ENCODE data around the gene NSUN7.
"Not testable (repeated sequence)": the region's sequence is repeated elsewhere in the genome, so short reads cannot be mapped to it uniquely, and the experiment has no call there.

NSUN7 gene

DNA sequence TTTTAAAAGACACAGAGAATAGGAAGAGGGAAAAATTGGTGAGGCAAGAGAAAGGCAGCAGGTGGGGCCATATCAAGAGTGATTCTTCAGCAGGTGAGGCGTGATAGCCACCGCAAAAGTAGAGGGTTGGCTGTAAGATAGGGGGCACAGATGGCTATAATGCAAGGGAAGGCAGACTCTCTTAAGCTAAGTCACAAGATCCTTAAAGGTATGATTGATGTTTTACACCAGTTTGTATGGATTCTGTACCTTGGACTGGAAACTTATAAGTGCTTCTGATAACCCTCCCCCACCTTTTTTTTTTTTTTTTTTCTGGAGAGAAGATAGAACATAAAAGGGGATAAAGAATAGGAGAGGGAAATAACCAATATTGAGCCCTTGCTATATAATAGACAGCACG, 40.0 kb downstream of the NSUN7 start:
- H3K36me3 ChIP-seq (ENCODE audit: control insufficient read depth, insufficient read depth, low read length): no peaks in the 10 kb centered on the region

DNA sequence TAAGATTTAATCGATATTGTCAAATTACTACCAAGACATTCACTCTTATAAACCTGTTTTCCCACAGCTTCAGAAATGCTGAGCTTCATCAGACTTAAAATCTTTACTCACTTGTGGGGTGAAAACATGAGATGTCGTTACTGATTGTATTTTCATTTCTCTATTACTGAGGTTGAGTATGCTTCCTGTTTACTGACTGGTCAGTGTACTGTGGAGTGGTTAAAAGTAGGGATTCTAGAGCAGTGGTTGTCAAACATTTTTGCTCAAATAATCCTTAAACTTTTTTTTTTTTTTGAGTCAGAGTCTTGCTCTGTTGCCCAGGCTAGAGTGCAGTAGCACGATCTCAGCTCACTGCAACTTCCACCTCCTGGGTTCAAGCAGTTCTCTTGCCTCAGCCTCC, 50.3 kb downstream of the NSUN7 start:
- Histone ChIP-seq H3K4me1 (ENCODE audit: control insufficient read depth, insufficient read depth, low read length) (no peaks in the 10 kb centered on the region), H3K4me3 (ENCODE audit: low read length) (no peak overlapping the region), H3K9me3 (ENCODE audit: control insufficient read depth, low read length) (no peaks in the 10 kb centered on the region), H3K27me3 (ENCODE audit: control insufficient read depth, insufficient read depth, low read length) (no peaks in the 10 kb centered on the region), H3K9ac (ENCODE audit: low read length) (no peak overlapping the region), H3K36me3 (ENCODE audit: control insufficient read depth, insufficient read depth, low read length) (no peaks in the 10 kb centered on the region)

More for the DNA sequence above, 40.0 kb downstream of the NSUN7 start:
- H3K27me3 ChIP-seq (ENCODE audit: control insufficient read depth, insufficient read depth, low read length): no peaks in the 10 kb centered on the region
- no peaks in the 10 kb centered on the region for H3K9me3 ChIP-seq (ENCODE audit: control insufficient read depth, low read length)
- H3K4me3 ChIP-seq (ENCODE audit: low read length): no peak overlapping the region
- H3K9ac ChIP-seq (ENCODE audit: low read length): no peak overlapping the region
- no peaks in the 10 kb centered on the region for H3K4me1 ChIP-seq (ENCODE audit: control insufficient read depth, insufficient read depth, low read length)

DNA sequence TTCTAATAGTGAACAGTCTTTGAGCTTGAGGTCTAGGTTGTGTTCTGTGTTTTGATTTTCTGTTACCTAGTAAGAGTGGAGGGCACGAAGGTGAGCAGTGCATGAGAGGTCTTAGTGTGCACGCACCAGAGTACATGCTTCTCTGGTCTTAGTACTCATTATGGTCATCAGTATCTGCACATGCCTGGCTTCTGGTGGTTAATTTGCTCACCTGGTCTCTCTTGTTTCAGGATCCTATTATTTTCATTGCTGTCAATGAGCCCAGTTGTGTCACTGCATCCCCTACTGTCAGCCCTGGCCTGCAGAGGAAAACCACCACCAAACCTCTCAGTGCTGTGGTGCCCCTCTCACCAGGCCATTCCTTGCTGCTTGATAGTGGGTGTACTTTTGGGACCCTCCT, 54.8 kb downstream of the NSUN7 start:
- no peak overlapping the region for H3K9ac ChIP-seq (ENCODE audit: low read length)
- no peaks in the 10 kb centered on the region for H3K27me3 ChIP-seq (ENCODE audit: control insufficient read depth, insufficient read depth, low read length)
- H3K4me1 ChIP-seq (ENCODE audit: control insufficient read depth, insufficient read depth, low read length): no peaks in the 10 kb centered on the region
- no peak overlapping the region for H3K4me3 ChIP-seq (ENCODE audit: low read length)
- no peaks in the 10 kb centered on the region for H3K9me3 ChIP-seq (ENCODE audit: control insufficient read depth, low read length)
- H3K36me3 ChIP-seq (ENCODE audit: control insufficient read depth, insufficient read depth, low read length): no peaks in the 10 kb centered on the region

DNA sequence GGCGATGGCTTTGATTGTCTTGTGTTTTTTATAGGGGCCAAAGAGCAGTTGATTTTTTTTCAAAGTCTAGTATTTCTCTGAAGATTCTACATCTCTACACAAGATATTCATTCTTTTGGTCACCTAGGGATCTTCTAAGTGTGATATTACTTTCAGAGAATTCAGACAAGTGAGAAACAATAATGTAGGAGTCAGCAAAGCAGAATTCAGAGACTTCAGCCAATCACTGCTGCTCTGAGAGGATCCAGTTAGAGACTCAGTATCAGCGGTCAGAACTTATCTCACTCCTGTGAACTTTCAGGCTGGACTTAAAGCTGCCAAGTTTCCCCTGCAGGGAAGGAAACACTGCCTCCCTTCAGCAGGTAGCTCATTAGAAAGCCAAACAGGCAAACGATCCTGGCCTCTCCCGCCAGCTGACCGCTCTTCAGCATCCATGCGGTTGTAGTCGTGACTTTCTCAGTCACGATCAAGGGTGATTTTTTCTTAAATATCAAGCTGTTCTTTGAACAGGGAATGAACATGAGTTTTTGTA, 59.2 kb downstream of the NSUN7 start:
- Histone ChIP-seq H3K36me3 (ENCODE audit: control insufficient read depth, insufficient read depth, low read length) (no peaks in the 10 kb centered on the region), H3K9me3 (ENCODE audit: control insufficient read depth, low read length) (no peaks in the 10 kb centered on the region), H3K4me1 (ENCODE audit: control insufficient read depth, insufficient read depth, low read length) (no peaks in the 10 kb centered on the region), H3K27me3 (ENCODE audit: control insufficient read depth, insufficient read depth, low read length) (no peaks in the 10 kb centered on the region), H3K9ac (ENCODE audit: low read length) (no peak overlapping the region), H3K4me3 (ENCODE audit: low read length) (no peak overlapping the region)

DNA sequence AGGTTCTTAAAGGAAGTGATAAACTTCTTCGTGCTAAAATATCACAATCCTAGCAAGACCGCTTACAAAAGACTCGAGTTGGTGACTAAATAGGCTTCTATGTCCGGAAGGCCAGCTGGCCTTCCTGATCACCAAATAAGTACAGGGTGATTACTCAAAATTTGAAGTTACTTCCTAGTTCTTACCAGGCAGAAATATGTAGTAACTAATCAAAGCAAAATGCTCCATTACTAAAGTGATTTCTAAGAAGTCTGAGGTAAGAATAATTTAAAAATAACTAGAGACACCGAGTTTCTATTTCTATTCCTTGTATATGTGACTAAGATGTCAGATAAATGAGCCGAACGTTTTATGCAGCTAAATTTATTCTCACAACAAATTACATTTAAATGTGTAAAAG, 62.2 kb downstream of the NSUN7 start:
- no peak overlapping the region for H3K9ac ChIP-seq (ENCODE audit: low read length)
- no peaks in the 10 kb centered on the region for H3K27me3 ChIP-seq (ENCODE audit: control insufficient read depth, insufficient read depth, low read length)
- H3K4me1 ChIP-seq (ENCODE audit: control insufficient read depth, insufficient read depth, low read length): no peaks in the 10 kb centered on the region
- H3K36me3 ChIP-seq (ENCODE audit: control insufficient read depth, insufficient read depth, low read length): peaks cover 4% of the 10 kb centered on the region
- no peaks in the 10 kb centered on the region for H3K9me3 ChIP-seq (ENCODE audit: control insufficient read depth, low read length)
- no peak overlapping the region for H3K4me3 ChIP-seq (ENCODE audit: low read length)

DNA sequence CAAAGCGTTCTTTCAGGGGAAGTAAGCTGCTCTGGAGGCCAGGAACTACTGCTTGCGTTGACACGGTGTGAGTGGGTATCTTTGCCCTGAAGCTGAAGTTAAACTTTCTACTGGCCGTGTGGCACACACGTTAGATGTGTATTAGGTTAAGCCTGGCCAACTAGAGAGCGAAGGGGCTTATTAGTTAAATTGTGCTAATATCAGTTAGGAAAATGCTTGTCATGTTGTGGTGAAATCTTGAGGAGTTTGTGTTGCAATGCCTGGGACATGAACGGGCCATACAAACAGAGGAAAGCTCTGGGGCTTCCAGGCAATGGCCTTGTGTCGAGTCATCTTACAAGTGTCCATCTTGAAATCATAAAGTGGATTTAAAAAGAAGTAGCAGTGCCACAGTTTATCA, 62.6 kb downstream of the NSUN7 start:
- Histone ChIP-seq H3K4me1 (ENCODE audit: control insufficient read depth, insufficient read depth, low read length) (no peaks in the 10 kb centered on the region), H3K9ac (ENCODE audit: low read length) (no peak overlapping the region), H3K36me3 (ENCODE audit: control insufficient read depth, insufficient read depth, low read length) (peaks cover 4% of the 10 kb centered on the region), H3K27me3 (ENCODE audit: control insufficient read depth, insufficient read depth, low read length) (no peaks in the 10 kb centered on the region), H3K4me3 (ENCODE audit: low read length) (no peak overlapping the region), H3K9me3 (ENCODE audit: control insufficient read depth, low read length) (no peaks in the 10 kb centered on the region)

DNA sequence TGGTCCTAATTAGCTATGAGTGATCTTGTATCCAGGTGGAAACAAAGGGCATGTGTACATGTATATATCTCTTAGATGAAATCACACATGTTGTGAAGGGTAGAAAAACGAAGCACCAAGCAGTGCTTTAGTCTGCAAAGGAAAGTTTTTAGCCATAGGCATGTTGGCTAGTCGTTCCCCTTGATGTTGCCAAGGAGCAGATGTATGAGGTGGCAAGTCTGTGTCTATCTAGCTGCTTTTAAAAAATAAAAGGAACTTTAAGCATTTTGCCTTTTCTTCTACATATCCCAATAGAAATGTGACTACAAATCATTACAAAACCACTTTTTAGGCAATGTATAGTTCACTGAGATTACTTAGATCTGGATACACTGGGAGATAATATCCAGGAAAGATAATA, 63.1 kb downstream of the NSUN7 start:
- Histone ChIP-seq H3K4me3 (ENCODE audit: low read length) (no peak overlapping the region), H3K4me1 (ENCODE audit: control insufficient read depth, insufficient read depth, low read length) (no peaks in the 10 kb centered on the region), H3K27me3 (ENCODE audit: control insufficient read depth, insufficient read depth, low read length) (no peaks in the 10 kb centered on the region), H3K9me3 (ENCODE audit: control insufficient read depth, low read length) (no peaks in the 10 kb centered on the region), H3K36me3 (ENCODE audit: control insufficient read depth, insufficient read depth, low read length) (peaks cover 4% of the 10 kb centered on the region), H3K9ac (ENCODE audit: low read length) (no peak overlapping the region)

DNA sequence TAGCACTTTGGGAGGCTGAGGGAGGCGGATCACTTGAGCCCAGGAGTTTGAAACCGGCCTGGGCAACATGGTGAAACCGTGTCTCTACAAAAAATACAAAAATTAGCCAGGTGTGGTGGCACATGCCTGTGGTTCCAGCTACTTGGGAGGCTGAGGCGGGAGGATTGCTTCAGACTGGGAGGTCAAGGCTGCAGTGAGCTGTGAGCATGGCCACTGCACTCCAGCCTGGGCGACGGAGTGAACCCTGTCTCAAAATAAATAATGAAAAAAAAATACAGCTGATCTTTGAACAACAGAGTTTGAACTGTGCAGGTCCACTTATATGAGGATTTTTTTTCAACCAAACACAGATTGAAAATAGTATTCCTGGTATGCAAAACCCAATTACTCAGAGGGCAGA, 67.4 kb downstream of the NSUN7 start:
- not testable (repeated sequence) for H3K9me3 ChIP-seq (ENCODE audit: control insufficient read depth, low read length); H3K27me3 ChIP-seq (ENCODE audit: control insufficient read depth, insufficient read depth, low read length); H3K4me1 ChIP-seq (ENCODE audit: control insufficient read depth, insufficient read depth, low read length); H3K4me3 ChIP-seq (ENCODE audit: low read length); H3K9ac ChIP-seq (ENCODE audit: low read length); H3K36me3 ChIP-seq (ENCODE audit: control insufficient read depth, insufficient read depth, low read length)

DNA sequence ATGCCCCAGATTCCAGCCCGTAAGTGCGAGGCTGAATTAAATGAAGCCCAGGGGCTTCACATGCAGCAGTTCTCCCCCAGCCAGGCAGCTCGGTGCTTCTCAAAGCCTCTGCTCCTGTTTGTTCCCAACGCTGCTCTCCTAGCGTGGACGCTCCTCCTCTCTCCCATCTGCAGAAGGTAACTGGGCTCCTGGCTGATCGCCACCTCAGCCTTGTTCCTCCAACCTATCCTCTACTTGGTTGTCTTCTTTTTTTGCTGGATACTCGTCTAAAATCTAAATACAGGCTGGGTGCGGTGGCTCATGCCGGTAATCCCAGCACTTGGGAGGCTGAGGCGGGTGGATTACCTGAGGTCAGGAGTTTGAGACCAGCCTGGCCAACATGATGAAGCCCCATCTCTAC, 70.3 kb downstream of the NSUN7 start:
- Histone ChIP-seq H3K4me1 (ENCODE audit: control insufficient read depth, insufficient read depth, low read length) (no peaks in the 10 kb centered on the region), H3K9ac (ENCODE audit: low read length) (no peak overlapping the region), H3K4me3 (ENCODE audit: low read length) (no peak overlapping the region), H3K9me3 (ENCODE audit: control insufficient read depth, low read length) (no peaks in the 10 kb centered on the region), H3K27me3 (ENCODE audit: control insufficient read depth, insufficient read depth, low read length) (no peaks in the 10 kb centered on the region), H3K36me3 (ENCODE audit: control insufficient read depth, insufficient read depth, low read length) (peaks cover 4% of the 10 kb centered on the region)

DNA sequence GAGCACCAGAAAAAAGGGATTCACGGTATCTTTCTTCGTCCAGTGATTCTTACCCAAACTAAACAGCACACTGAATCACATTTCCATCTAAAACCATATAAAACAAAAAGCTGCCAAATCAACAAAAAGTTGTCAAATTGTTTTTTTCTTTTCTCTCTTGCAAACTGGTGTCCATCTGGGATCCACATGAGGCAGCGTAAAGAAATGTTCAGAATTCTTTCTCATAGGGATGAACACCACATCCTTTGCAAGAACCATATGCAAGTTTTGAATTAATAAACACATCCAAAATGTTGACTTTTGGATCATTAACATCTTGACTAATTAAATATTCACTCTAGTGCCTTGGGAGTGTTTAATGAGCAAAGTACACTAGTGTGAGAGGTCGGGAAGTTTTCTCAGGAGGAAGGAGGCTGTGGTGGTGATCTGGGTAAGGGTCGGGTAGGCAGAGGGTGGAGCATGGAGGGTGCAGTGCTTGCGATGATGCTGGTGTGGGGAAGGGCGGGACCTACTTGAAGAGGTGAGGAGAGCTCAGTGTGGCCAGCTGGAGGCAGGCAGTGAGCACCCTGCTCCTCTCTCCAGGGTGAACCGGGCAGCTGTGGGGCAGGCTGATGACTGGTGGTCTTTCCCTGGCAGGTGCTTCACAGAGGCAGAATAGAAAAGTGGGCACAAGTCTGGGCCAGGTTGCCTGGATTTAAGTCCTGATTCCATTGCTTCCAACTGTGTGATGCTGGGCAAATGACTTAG, 72.8 kb downstream of the NSUN7 start:
- Histone ChIP-seq H3K27me3 (ENCODE audit: control insufficient read depth, insufficient read depth, low read length) (no peaks in the 10 kb centered on the region), H3K4me3 (ENCODE audit: low read length) (no peak overlapping the region), H3K9ac (ENCODE audit: low read length) (no peak overlapping the region), H3K4me1 (ENCODE audit: control insufficient read depth, insufficient read depth, low read length) (no peaks in the 10 kb centered on the region), H3K9me3 (ENCODE audit: control insufficient read depth, low read length) (no peaks in the 10 kb centered on the region), H3K36me3 (ENCODE audit: control insufficient read depth, insufficient read depth, low read length) (no peaks in the 10 kb centered on the region)

DNA sequence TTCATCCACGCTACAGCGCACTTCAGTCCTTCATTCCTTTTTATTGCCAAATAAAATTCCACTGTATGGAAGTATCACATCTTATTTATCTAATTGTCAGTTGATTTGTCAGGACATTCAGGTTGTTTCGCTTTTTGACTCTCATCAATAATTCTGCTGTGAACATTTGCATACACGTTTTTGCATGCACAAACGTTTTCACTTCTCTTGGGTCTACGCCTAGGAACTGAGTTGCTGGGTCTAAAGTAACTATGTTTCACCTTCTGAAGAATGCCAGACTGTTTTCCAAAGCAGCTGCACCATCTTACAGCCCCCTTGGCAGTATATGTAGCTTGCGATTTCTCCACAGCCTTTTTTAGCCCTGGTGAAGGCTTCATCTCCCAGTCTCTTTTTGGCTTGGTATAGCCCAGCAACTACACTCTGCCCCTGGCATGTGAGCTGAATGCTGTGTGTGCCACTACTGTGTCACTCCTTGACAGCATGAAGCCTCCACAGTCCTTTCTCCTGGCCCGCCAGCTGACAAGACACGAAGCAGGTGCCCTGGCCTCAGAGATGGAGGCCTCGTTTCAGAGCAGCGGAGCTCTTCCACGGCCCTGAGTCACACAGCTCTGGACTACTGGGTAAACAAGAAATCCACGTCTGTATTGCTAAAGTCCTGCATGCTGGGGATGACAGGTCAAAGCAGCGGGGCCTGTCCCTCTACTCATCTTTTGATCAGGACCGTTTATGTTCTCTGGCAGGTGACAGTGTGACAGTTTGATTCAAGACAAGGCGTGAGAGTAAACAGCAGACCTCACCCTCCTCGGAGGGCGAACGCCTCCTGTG, 75.5 kb downstream of the NSUN7 start:
- Histone ChIP-seq H3K9ac (ENCODE audit: low read length) (no peak overlapping the region), H3K4me3 (ENCODE audit: low read length) (no peak overlapping the region), H3K27me3 (ENCODE audit: control insufficient read depth, insufficient read depth, low read length) (no peaks in the 10 kb centered on the region), H3K4me1 (ENCODE audit: control insufficient read depth, insufficient read depth, low read length) (no peaks in the 10 kb centered on the region), H3K36me3 (ENCODE audit: control insufficient read depth, insufficient read depth, low read length) (peaks cover 5% of the 10 kb centered on the region), H3K9me3 (ENCODE audit: control insufficient read depth, low read length) (no peaks in the 10 kb centered on the region)

DNA sequence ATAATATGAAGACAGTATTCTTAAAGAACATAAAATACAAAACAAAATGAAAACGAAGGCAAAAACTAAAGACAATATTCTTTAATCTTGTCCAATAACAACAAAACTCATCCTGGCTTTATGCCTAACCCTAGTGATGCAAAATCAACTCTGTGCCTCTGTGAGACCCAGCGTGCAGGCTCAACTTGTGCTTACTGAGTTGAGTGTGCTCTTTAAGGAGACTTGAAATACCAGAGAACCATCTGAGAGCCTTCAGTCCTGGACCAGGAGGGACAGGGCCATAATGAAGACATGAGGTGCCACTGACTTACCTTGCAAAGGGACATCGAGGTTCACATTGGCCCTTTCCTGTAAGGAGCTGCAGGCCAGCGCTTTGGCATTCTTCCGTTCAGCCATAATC, 77.1 kb downstream of the NSUN7 start:
- Histone ChIP-seq H3K27me3 (ENCODE audit: control insufficient read depth, insufficient read depth, low read length) (no peaks in the 10 kb centered on the region), H3K9me3 (ENCODE audit: control insufficient read depth, low read length) (no peaks in the 10 kb centered on the region), H3K4me1 (ENCODE audit: control insufficient read depth, insufficient read depth, low read length) (no peaks in the 10 kb centered on the region), H3K4me3 (ENCODE audit: low read length) (no peak overlapping the region), H3K9ac (ENCODE audit: low read length) (no peak overlapping the region), H3K36me3 (ENCODE audit: control insufficient read depth, insufficient read depth, low read length) (peaks cover 5% of the 10 kb centered on the region)
